AG09309 (cell line): ENCODE data around the gene ORC1.

ENCODE experiments used
- DNase-seq: peaks from one replicate; pipeline ENCODE4 v3.0.0-alpha.2; 2010; ENCODE audit warnings: low read depth
- H3K4me3 ChIP-seq: 2 replicates; pipeline ENCODE4 v1.5.1; 2011; ENCODE audit warnings: mild to moderate bottlenecking, low read depth, low read length, moderate library complexity; ENCODE audit not compliant: control insufficient read depth
- CTCF ChIP-seq: IDR thresholded peaks from 2 replicates; pipeline ENCODE4 v1.5.1; 2011; ENCODE audit warnings: mild to moderate bottlenecking, low read depth, low read length, inconsistent platforms; ENCODE audit not compliant: insufficient read depth, control insufficient read depth; ENCODE audit errors: missing control alignments

Gene ORC1

GRCh38 chr1:52367272-52367671 is 37.0 kb downstream of the ORC1 start:
- TF ChIP-seq CTCF, result no peak
- H3K4me3 ChIP-seq, result no peak overlapping the region
- no peak for DNase-seq

- peak overlapping the region; percentile 82 for H3K4me3 ChIP-seq
- DNase-seq, result no peak
- TF ChIP-seq CTCF, result no peak
Observed at GRCh38 chr1:52366517-52366827, 37.8 kb downstream of the ORC1 start.

- peak; percentile 71 for DNase-seq
- peak within 1 kb of the TSS; percentile 82 for H3K4me3 ChIP-seq
- no peak for TF ChIP-seq CTCF
Observed at GRCh38 chr1:52365746-52366516, 38.3 kb downstream of the ORC1 start, which contains the start of gene CC2D1B. TSS of gene CC2D1B (minus strand) at chr1:52366205. CDS start at chr1:52364620, 1,585 bp downstream.

- DNase-seq, result peak; percentile 10
- H3K4me3 ChIP-seq, result peak overlapping the region; percentile 82
- TF ChIP-seq CTCF, result no peak
Observed at GRCh38 chr1:52365071-52365745, 39.0 kb downstream of the ORC1 start.

- H3K4me3 ChIP-seq, result no peak overlapping the region
- no peak for DNase-seq
- TF ChIP-seq CTCF, result no peak
Observed at GRCh38 chr1:52364235-52364839, 39.9 kb downstream of the ORC1 start.

GRCh38 chr1:52360595-52360968 is 43.6 kb downstream of the ORC1 start:
- no peak for DNase-seq
- no peak overlapping the region for H3K4me3 ChIP-seq
- no peak for TF ChIP-seq CTCF
